Prostate gland (tissue), 2 donors: ENCODE measurements around the gene ARL15.

Experiments
- POLR2A ChIP-seq: fragments of 450-650 bp; IDR thresholded peaks from one replicate; pipeline ENCODE4 v1.6.1; 2016; ENCODE audit warnings: antibody characterized with exemption, mild to moderate bottlenecking
- POLR2AphosphoS5 ChIP-seq: sonication (generic); formaldehyde crosslinking; IDR thresholded peaks from one replicate; pipeline ENCODE4 v1.6.1; 2017; ENCODE audit warnings: antibody characterized with exemption
- TF ChIP-seq, protein P1 (sequence below), 4 experiments: fragments of 200-600 bp in 2 of 4; fragments of 450-650 bp in 2 of 4; sonication (generic) in 2 of 4; IDR thresholded peaks; 1 replicate in 3 of 4; 2 replicates in 1 of 4; pipeline ENCODE4 v1.5.1; 2016 to 2019; ENCODE audit warnings: antibody characterized with exemption in 4 of 4, mild to moderate bottlenecking in 2 of 4, moderate library complexity in 2 of 4

DNA sequence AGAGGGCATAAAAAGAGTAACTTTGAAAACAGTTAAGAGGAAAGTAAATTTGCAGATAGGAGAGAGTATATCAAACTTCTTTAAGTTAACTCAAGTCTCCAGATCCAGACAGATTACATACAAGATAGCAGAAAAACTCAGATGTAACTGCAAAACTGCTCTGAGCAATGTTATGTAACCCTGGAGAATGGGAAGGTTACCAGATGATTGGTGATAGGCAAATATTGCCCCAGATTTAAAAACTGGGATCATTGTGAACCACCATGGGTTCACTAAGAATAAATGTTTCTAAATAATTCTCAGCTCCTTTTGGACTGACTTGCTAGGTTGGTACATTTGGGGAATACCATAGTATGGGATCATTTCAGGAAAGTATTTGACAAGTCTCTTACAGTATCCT lies 176.5 kb downstream of the ARL15 start:
- no peak for TF ChIP-seq POLR2AphosphoS5
- TF ChIP-seq, protein P1, sequence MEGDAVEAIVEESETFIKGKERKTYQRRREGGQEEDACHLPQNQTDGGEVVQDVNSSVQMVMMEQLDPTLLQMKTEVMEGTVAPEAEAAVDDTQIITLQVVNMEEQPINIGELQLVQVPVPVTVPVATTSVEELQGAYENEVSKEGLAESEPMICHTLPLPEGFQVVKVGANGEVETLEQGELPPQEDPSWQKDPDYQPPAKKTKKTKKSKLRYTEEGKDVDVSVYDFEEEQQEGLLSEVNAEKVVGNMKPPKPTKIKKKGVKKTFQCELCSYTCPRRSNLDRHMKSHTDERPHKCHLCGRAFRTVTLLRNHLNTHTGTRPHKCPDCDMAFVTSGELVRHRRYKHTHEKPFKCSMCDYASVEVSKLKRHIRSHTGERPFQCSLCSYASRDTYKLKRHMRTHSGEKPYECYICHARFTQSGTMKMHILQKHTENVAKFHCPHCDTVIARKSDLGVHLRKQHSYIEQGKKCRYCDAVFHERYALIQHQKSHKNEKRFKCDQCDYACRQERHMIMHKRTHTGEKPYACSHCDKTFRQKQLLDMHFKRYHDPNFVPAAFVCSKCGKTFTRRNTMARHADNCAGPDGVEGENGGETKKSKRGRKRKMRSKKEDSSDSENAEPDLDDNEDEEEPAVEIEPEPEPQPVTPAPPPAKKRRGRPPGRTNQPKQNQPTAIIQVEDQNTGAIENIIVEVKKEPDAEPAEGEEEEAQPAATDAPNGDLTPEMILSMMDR (IDR thresholded peaks at IDR 0.05): no peak
- TF ChIP-seq POLR2A: no peak
